ENCODE results near the gene VRTN.

GRCh38 chr14:74348735-74349463, 628 bp downstream of the VRTN start:
- TF ChIP-seq SCMH1 (CRISPR knock-in tag; IDR thresholded peaks at IDR 0.05; ENCODE audit: borderline replicate concordance): no peak
- TF ChIP-seq ZNF614 (CRISPR knock-in tag; IDR thresholded peaks at IDR 0.05; ENCODE audit: borderline replicate concordance): no peak
- no peak for TF ChIP-seq CTCF (CRISPR knock-in tag; IDR thresholded peaks at IDR 0.05)

All from HepG2 (cell line).